Lung (tissue), 12 donors: ENCODE results near the gene AJM1. TPM values are rescaled to one million over a fixed set of nuclear protein-coding genes. Genes with fewer than 3 reads are reported as not detected.
A peak's percentile ranks its signal among the peaks of the same experiment; 100 is the strongest.

ENCODE experiments used
- ATAC-seq: fragments of 200-7000 bp; cut with Tn5 transposase; one replicate; pipeline ENCODE4 v1.9.1; 2020; ENCODE audit warnings: moderate number of reproducible peaks; ENCODE audit not compliant: insufficient read depth, low FRiP score
- DNase-seq, 3 donors: peaks; one replicate each; pipeline ENCODE4 v3.0.0-alpha.2; 2013 to 2017
- H3K27ac ChIP-seq, 2 donors: one replicate each; pipeline ENCODE4 v1.5.1; 2013; ENCODE audit warnings: mild to moderate bottlenecking in 2 of 2, moderate library complexity in 2 of 2, control low read depth in 1 of 2, inconsistent platforms in 1 of 2, low read depth in 1 of 2, low read length in 1 of 2
- H3K27me3 ChIP-seq, 3 donors: one replicate each; pipeline ENCODE4 v1.5.1; 2013; ENCODE audit warnings: low read length in 2 of 3; ENCODE audit not compliant: control insufficient read depth in 3 of 3, insufficient read depth in 3 of 3
- H3K36me3 ChIP-seq, 4 donors: one replicate each; pipeline ENCODE4 v1.5.1; 2013; ENCODE audit warnings: low read length in 4 of 4, mild to moderate bottlenecking in 1 of 4, moderate library complexity in 1 of 4; ENCODE audit not compliant: control insufficient read depth in 4 of 4, insufficient read depth in 4 of 4
- H3K4me1 ChIP-seq, 5 donors: one replicate each; pipeline ENCODE4 v1.5.1; 2013; ENCODE audit warnings: low read length in 5 of 5, mild to moderate bottlenecking in 2 of 5, moderate library complexity in 1 of 5; ENCODE audit not compliant: control insufficient read depth in 5 of 5, insufficient read depth in 5 of 5
- H3K4me3 ChIP-seq: one replicate; pipeline ENCODE4 v1.5.1; 2013; ENCODE audit warnings: mild to moderate bottlenecking, control low read depth, moderate library complexity
- H3K9ac ChIP-seq, 2 donors: one replicate each; pipeline ENCODE4 v1.5.1; 2013; ENCODE audit warnings: low read length in 2 of 2, control low read depth in 1 of 2; ENCODE audit not compliant: insufficient read depth in 1 of 2
- H3K9me3 ChIP-seq, 4 donors: one replicate each; pipeline ENCODE4 v1.5.1; 2013; ENCODE audit warnings: low read length in 3 of 4, mild to moderate bottlenecking in 1 of 4, moderate library complexity in 1 of 4; ENCODE audit not compliant: control insufficient read depth in 4 of 4, insufficient read depth in 3 of 4
- CTCF ChIP-seq: IDR thresholded peaks from 2 replicates; pipeline ENCODE4 v1.5.1; 2012; ENCODE audit warnings: mild to moderate bottlenecking; ENCODE audit errors: control extremely low read depth, extremely low read depth
- WGBS, 2 donors: extraction: QIAGEN DNeasy Blood & Tissue Kit; methylation state at CpG; one replicate each; pipeline ENCODE4 v1.1.7; 2013; 5-methylcytosine and 5-hydroxymethylcytosine counted together
- polyA plus RNA-seq, 2 donors: library from polyadenylated mRNA; stranded (reverse); fragments of 200-250 nt; gene quantifications; one replicate each; pipeline ENCODE4 v1.2.1, GENCODE V29; 2013
- total RNA-seq, 2 donors: library from RNA; depleted of rRNA in 1 of 2; stranded (reverse); fragments of >200 nt in 1 of 2; gene quantifications; one replicate each; pipeline ENCODE4 v1.2.1, GENCODE V29; 2014 to 2021
- donor health status: control.
- donor health status: control.
- donor health status: Bipolar disorder and iron deficiency.
- donor health status: healthy.
- donor health status: DM: yes; HTN: yes; CAD: no.

AJM1 gene
- total and polyA plus RNA-seq, 4 donors: 1.1 to 4.3 (median 1.5) TPM

GRCh38 chr9:136854113-136854841, 12.0 kb downstream of the AJM1 start:
- Histone ChIP-seq H3K27me3 (no peaks in the 10 kb centered on the region), H3K36me3 (peaks cover 0 to 12% (median 2%) of the 10 kb centered on the region in 4 donors), H3K9ac (no peak overlapping the region), H3K9me3 (no peaks in the 10 kb centered on the region), H3K4me3 (no peak overlapping the region), H3K27ac (no peak overlapping the region), H3K4me1 (peaks cover 0 to 18% (median 7%) of the 10 kb centered on the region in 5 donors)
- no peak for ATAC-seq
- WGBS, 2 donors: 82 to 85% methylated on average over 25 to 30 of the region's 30 CpGs
- TF ChIP-seq CTCF: no peak
- DNase-seq: peak in 1 of 3 donors; percentile 13

- no peak for DNase-seq
Observed at GRCh38 chr9:136854842-136855460, 12.7 kb downstream of the AJM1 start.

GRCh38 chr9:136855461-136856078, 13.3 kb downstream of the AJM1 start:
- 82 to 86% methylated on average over 26 of the region's 26 CpGs for WGBS, 2 donors
- peaks cover 0 to 18% (median 0%) of the 10 kb centered on the region in 4 donors for H3K36me3 ChIP-seq

More at GRCh38 chr9:136854842-136855460, 12.7 kb downstream of the AJM1 start:
- H3K9ac ChIP-seq: no peak overlapping the region
- no peaks in the 10 kb centered on the region for H3K9me3 ChIP-seq
- no peak for TF ChIP-seq CTCF
- H3K27ac ChIP-seq: no peak overlapping the region
- no peak for ATAC-seq
- peaks cover 0 to 17% (median 3%) of the 10 kb centered on the region in 5 donors for H3K4me1 ChIP-seq
- no peak overlapping the region for H3K4me3 ChIP-seq
- 86 to 92% methylated on average over 18 to 23 of the region's 23 CpGs for WGBS, 2 donors
- peaks cover 0 to 16% (median 2%) of the 10 kb centered on the region in 4 donors for H3K36me3 ChIP-seq
- H3K27me3 ChIP-seq: no peaks in the 10 kb centered on the region

More at GRCh38 chr9:136855461-136856078, 13.3 kb downstream of the AJM1 start:
- no peak for TF ChIP-seq CTCF
- no peak for DNase-seq
- Histone ChIP-seq H3K4me1 (peaks cover 0 to 11% (median 0%) of the 10 kb centered on the region in 5 donors), H3K4me3 (no peak overlapping the region), H3K27ac (no peak overlapping the region), H3K27me3 (no peaks in the 10 kb centered on the region), H3K9me3 (no peaks in the 10 kb centered on the region), H3K9ac (no peak overlapping the region)
- no peak for ATAC-seq
